Measurements from ENCODE around the gene CDKN3. TPM values are rescaled to one million over a fixed set of nuclear protein-coding genes. Genes with fewer than 3 reads are reported as not detected.

Gene CDKN3, protein sequence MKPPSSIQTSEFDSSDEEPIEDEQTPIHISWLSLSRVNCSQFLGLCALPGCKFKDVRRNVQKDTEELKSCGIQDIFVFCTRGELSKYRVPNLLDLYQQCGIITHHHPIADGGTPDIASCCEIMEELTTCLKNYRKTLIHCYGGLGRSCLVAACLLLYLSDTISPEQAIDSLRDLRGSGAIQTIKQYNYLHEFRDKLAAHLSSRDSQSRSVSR
- 62.9 to 79.3 TPM (median 76.5 TPM) in 5 replicates for total RNA-seq (2022; extraction: Qiagen RNA extraction)

DNA sequence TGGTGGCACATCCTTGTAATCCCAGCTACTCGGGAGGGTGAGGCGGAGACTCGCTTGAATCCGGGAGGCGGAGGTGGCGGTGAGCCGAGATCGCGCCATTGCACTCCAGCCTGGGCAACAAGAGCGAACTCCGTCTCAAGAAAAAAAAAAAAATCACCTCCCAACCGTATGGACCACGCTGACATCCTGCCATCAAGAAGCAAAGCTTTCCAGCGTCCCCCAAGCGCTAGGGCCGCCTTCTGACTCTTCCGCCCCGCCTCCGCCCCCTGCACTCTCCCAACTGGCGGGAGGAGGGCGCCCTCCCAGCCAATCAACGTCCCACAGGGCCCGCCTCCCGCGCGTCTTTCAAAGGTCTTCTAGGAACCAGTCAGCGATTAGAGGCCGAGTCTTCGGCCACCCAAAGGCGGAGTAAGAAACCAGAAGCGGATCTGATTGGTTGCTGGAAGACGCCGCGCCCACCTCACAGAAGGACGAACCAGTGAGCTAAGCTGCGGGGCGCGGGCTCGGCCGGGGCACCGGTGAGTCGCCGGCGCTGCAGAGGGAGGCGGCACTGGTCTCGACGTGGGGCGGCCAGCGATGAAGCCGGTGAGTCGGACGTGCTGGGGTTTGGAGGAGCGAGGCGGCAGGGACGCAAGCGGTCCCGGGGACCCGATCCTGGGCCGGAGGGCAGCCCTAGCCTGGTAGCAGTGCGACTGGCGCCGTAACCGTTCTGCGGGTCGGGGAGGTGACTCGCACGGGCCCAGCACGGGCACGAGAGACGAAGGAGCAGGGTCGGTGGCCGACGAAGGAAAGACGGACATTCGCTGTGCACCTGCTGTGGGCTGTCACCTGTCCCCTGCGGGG lies at the start of gene CDKN3:
Gene CDKN3 (plus strand): TSS at position 515 of the 843 bp plus-strand sequence. CDS start 62 bp downstream, at position 577.

DNA sequence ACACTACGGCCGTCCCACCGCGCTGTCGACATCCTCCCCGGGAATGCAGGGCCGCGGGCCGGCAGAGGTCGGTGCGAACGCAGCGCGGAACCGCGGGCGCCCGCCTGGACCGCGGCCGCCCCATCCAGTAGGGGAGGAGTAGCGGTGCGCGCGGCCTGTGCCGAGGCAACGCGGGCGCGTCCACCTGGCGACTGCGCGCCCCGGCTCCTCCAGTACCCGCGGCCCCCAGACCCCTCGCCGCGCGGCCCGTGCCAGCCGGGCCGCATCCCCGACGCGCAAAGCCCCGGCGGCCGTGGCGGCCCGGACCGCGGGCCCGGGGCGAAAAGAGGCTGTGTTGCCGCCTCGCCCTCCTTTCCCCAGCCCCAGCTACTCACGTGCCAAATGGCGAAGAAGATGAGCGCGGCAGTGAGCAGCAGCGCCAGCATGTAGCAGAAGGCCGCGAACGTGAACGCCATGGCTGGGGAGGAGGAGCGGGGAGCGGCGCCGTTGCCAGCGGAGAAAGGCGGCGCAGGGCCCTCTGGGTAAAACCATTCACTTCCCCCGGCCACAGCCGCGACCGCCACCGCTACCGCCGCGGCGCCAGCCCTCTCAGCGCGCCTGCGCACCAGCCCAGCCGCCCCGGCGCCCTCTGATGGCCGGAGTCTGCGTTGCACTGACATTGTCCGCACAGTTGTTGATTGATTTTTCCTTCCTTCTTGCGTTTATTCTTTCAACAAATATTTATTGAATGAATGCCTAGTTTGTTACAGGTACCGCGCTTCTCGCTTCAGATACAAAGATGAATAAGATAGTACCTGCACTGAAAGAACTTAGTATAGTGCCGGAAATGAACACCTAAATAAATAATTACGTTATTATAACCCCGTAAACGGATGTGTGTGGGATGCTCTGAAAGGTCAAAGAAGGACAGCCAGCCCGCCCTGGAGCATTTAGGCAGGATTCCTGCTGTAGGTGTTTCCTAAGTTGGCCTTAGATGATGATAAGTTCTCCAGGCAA lies 44.4 kb downstream of the CDKN3 start, which contains the start of gene CNIH1:
Gene CNIH1 (minus strand): TSS at position 502 of the 996 bp plus-strand sequence. CDS start 47 bp downstream, at position 455.

Other genes starting within 250 kb of the CDKN3 start
- 233 to 348 TPM (median 252 TPM) in 5 replicates for gene CNIH1, start 44.4 kb downstream of the CDKN3 start, total RNA-seq (2022; extraction: Qiagen RNA extraction)
- gene GMFB, start 92.0 kb downstream of the CDKN3 start, total RNA-seq (2022; extraction: Qiagen RNA extraction), result 32.4 to 60.8 TPM (median 40.2 TPM) in 5 replicates
- 17.1 to 24.4 TPM (median 21.6 TPM) in 5 replicates for gene CGRRF1, start 112.9 kb downstream of the CDKN3 start, total RNA-seq (2022; extraction: Qiagen RNA extraction)
- gene SAMD4A, start 170.1 kb downstream of the CDKN3 start, total RNA-seq (2022; extraction: Qiagen RNA extraction), result 9.8 to 12.3 TPM (median 11.8 TPM) in 5 replicates

Data from A549 treated with Hydrocortisone at 1 μM for 4 hours (cell line).